ENCODE measurements around the gene HOXA13.

GRCh38 chr7:27173511-27173955, 26.4 kb downstream of the HOXA13 start:
- TF ChIP-seq, protein P1, sequence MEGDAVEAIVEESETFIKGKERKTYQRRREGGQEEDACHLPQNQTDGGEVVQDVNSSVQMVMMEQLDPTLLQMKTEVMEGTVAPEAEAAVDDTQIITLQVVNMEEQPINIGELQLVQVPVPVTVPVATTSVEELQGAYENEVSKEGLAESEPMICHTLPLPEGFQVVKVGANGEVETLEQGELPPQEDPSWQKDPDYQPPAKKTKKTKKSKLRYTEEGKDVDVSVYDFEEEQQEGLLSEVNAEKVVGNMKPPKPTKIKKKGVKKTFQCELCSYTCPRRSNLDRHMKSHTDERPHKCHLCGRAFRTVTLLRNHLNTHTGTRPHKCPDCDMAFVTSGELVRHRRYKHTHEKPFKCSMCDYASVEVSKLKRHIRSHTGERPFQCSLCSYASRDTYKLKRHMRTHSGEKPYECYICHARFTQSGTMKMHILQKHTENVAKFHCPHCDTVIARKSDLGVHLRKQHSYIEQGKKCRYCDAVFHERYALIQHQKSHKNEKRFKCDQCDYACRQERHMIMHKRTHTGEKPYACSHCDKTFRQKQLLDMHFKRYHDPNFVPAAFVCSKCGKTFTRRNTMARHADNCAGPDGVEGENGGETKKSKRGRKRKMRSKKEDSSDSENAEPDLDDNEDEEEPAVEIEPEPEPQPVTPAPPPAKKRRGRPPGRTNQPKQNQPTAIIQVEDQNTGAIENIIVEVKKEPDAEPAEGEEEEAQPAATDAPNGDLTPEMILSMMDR (IDR thresholded peaks at IDR 0.05), result no peak
- TF ChIP-seq POLR2A (IDR thresholded peaks at IDR 0.05) (no peak), POLR2AphosphoS5 (IDR thresholded peaks at IDR 0.05) (no peak), EP300 (IDR thresholded peaks at IDR 0.05) (no peak)

All from stomach (tissue), 4 donors.